ENCODE results near the gene MAML2. TPM values are rescaled to one million over a fixed set of nuclear protein-coding genes. Genes with fewer than 3 reads are reported as not detected.

The MAML2 gene
- total RNA-seq, 2 experiments from 2014 or later = 14.7 to 15.5 TPM

- H3K27ac Mint-ChIP-seq = peak overlapping the region; percentile 58
- no peak for ATAC-seq
- peaks cover 60% of the 10 kb centered on the region for H3K4me1 Mint-ChIP-seq (ENCODE audit: low read depth)
- H3K9me3 Mint-ChIP-seq (ENCODE audit: insufficient read depth) = no peaks in the 10 kb centered on the region
- ChIA-PET CTCF (interaction anchor here (0.7 to 11.2 kb wide), 3 partner anchors 9 to 38 kb away, joined by 3 to 69 read pairs (median 4); partner anchors contain the start of gene MAML2), POLR2A (interaction anchor here (1.2 kb wide), 1 partner anchor 24 kb away, joined by 5 read pairs; no protein-coding TSS in a partner anchor)
- H3K4me3 Mint-ChIP-seq = no peak overlapping the region
- H3K27me3 Mint-ChIP-seq (ENCODE audit: low read depth) = no peaks in the 10 kb centered on the region
- no peak for DNase-seq
- peaks cover 60% of the 10 kb centered on the region for H3K36me3 Mint-ChIP-seq (ENCODE audit: low read depth)
These were observed 25.4 kb downstream of the MAML2 start for GRCh38 chr11:96317571-96317970.

GRCh38 chr11:96316869-96317268 lies 26.1 kb downstream of the MAML2 start:
- ATAC-seq (no peak), DNase-seq (no peak)
- Mint-ChIP-seq H3K36me3 (ENCODE audit: low read depth) (peaks cover 59% of the 10 kb centered on the region), H3K4me1 (ENCODE audit: low read depth) (peaks cover 61% of the 10 kb centered on the region), H3K27me3 (ENCODE audit: low read depth) (no peaks in the 10 kb centered on the region), H3K4me3 (no peak overlapping the region), H3K27ac (no peak overlapping the region), H3K9me3 (ENCODE audit: insufficient read depth) (no peaks in the 10 kb centered on the region)
- ChIA-PET POLR2A (interaction anchor here (1.2 kb wide), 1 partner anchor 24 kb away, joined by 5 read pairs; no protein-coding TSS in a partner anchor), CTCF (interaction anchor here (0.7 to 11.2 kb wide), 2 partner anchors 8 to 25 kb away, joined by 4 to 69 read pairs; partner anchors contain the start of gene MAML2)

- Mint-ChIP-seq H3K36me3 (ENCODE audit: low read depth) (peaks cover 60% of the 10 kb centered on the region), H3K27ac (no peak overlapping the region), H3K27me3 (ENCODE audit: low read depth) (no peaks in the 10 kb centered on the region), H3K4me3 (no peak overlapping the region), H3K9me3 (ENCODE audit: insufficient read depth) (no peaks in the 10 kb centered on the region), H3K4me1 (ENCODE audit: low read depth) (peaks cover 60% of the 10 kb centered on the region)
- DNase-seq (no peak), ATAC-seq (no peak)
- ChIA-PET CTCF (interaction anchor here (11.0 kb wide), 1 partner anchor 24 kb away, joined by 171 read pairs; the partner anchor contains the start of gene MAML2), POLR2A (interaction anchor here (0.9 to 1.0 kb wide), 2 partner anchors 17 to 24 kb away, joined by 5 read pairs; no protein-coding TSS in a partner anchor)
These were observed 27.5 kb downstream of the MAML2 start for GRCh38 chr11:96315476-96315875.

- H3K4me1 Mint-ChIP-seq (ENCODE audit: low read depth) = peaks cover 58% of the 10 kb centered on the region
- peak overlapping the region; percentile 26 for H3K4me3 Mint-ChIP-seq
- no peaks in the 10 kb centered on the region for H3K27me3 Mint-ChIP-seq (ENCODE audit: low read depth)
- peak overlapping the region; percentile 66 for H3K27ac Mint-ChIP-seq
- ATAC-seq = no peak
- H3K36me3 Mint-ChIP-seq (ENCODE audit: low read depth) = peaks cover 53% of the 10 kb centered on the region
- H3K9me3 Mint-ChIP-seq (ENCODE audit: insufficient read depth) = no peaks in the 10 kb centered on the region
- ChIA-PET CTCF (interaction anchor here (1.0 to 11.0 kb wide), 3 partner anchors 14 to 76 kb away, joined by 3 to 171 read pairs (median 3); partner anchors contain the start of gene MAML2), POLR2A (interaction anchor here (0.7 to 0.9 kb wide), 2 partner anchors 25 to 156 kb away, joined by 3 to 5 read pairs; no protein-coding TSS in a partner anchor)
- DNase-seq = peak; percentile 32
These were observed 28.5 kb downstream of the MAML2 start for GRCh38 chr11:96314326-96315020.

GRCh38 chr11:96313163-96313562 lies 29.8 kb downstream of the MAML2 start:
- ChIA-PET CTCF (interaction anchor here (1.0 to 11.0 kb wide), 2 partner anchors 26 to 74 kb away, joined by 3 to 171 read pairs; partner anchors contain the start of gene MAML2), POLR2A (no interaction called here)
- peaks cover 47% of the 10 kb centered on the region for H3K36me3 Mint-ChIP-seq (ENCODE audit: low read depth)
- ATAC-seq = no peak
- no peaks in the 10 kb centered on the region for H3K27me3 Mint-ChIP-seq (ENCODE audit: low read depth)
- no peak overlapping the region for H3K4me3 Mint-ChIP-seq
- no peaks in the 10 kb centered on the region for H3K9me3 Mint-ChIP-seq (ENCODE audit: insufficient read depth)
- peaks cover 55% of the 10 kb centered on the region for H3K4me1 Mint-ChIP-seq (ENCODE audit: low read depth)
- no peak for DNase-seq
- H3K27ac Mint-ChIP-seq = peak overlapping the region; percentile 45

- H3K27ac Mint-ChIP-seq = no peak overlapping the region
- no peak for ATAC-seq
- peaks cover 62% of the 10 kb centered on the region for H3K4me1 Mint-ChIP-seq (ENCODE audit: low read depth)
- DNase-seq = no peak
- no peaks in the 10 kb centered on the region for H3K27me3 Mint-ChIP-seq (ENCODE audit: low read depth)
- H3K36me3 Mint-ChIP-seq (ENCODE audit: low read depth) = peaks cover 37% of the 10 kb centered on the region
- CTCF ChIA-PET = interaction anchor here (0.6 to 11.0 kb wide), 4 partner anchors 13 to 218 kb away, joined by 3 to 171 read pairs (median 4); partner anchors contain the start of gene MAML2
- no peaks in the 10 kb centered on the region for H3K9me3 Mint-ChIP-seq (ENCODE audit: insufficient read depth)
- POLR2A ChIA-PET = interaction anchor here (1.4 kb wide), 2 partner anchors 24 to 30 kb away, joined by 3 read pairs; no protein-coding TSS in a partner anchor
- no peak overlapping the region for H3K4me3 Mint-ChIP-seq
These were observed 31.9 kb downstream of the MAML2 start for GRCh38 chr11:96311120-96311568.

- H3K27me3 Mint-ChIP-seq (ENCODE audit: low read depth) = no peaks in the 10 kb centered on the region
- H3K9me3 Mint-ChIP-seq (ENCODE audit: insufficient read depth) = no peaks in the 10 kb centered on the region
- no peak overlapping the region for H3K27ac Mint-ChIP-seq
- ChIA-PET CTCF (interaction anchor here (1.0 to 11.0 kb wide), 5 partner anchors 12 to 255 kb away, joined by 3 to 171 read pairs (median 4); partner anchors contain the start of gene MAML2), POLR2A (interaction anchor here (1.4 kb wide), 1 partner anchor 31 kb away, joined by 3 read pairs; no protein-coding TSS in a partner anchor)
- ATAC-seq = no peak
- H3K36me3 Mint-ChIP-seq (ENCODE audit: low read depth) = peaks cover 31% of the 10 kb centered on the region
- no peak overlapping the region for H3K4me3 Mint-ChIP-seq
- no peak for DNase-seq
- H3K4me1 Mint-ChIP-seq (ENCODE audit: low read depth) = peaks cover 55% of the 10 kb centered on the region
These were observed 32.8 kb downstream of the MAML2 start for GRCh38 chr11:96310236-96310635.

GRCh38 chr11:96309643-96310017 lies 33.4 kb downstream of the MAML2 start:
- H3K27ac Mint-ChIP-seq = no peak overlapping the region
- H3K9me3 Mint-ChIP-seq (ENCODE audit: insufficient read depth) = no peaks in the 10 kb centered on the region
- ATAC-seq (no peak), DNase-seq (no peak)
- peaks cover 50% of the 10 kb centered on the region for H3K4me1 Mint-ChIP-seq (ENCODE audit: low read depth)
- ChIA-PET POLR2A (no interaction called here), CTCF (interaction anchor here (1.0 to 11.0 kb wide), 5 partner anchors 30 to 254 kb away, joined by 3 to 171 read pairs (median 4); partner anchors contain the start of gene MAML2)
- no peaks in the 10 kb centered on the region for H3K27me3 Mint-ChIP-seq (ENCODE audit: low read depth)
- peaks cover 27% of the 10 kb centered on the region for H3K36me3 Mint-ChIP-seq (ENCODE audit: low read depth)
- H3K4me3 Mint-ChIP-seq = no peak overlapping the region

GRCh38 chr11:96309016-96309642 lies 33.9 kb downstream of the MAML2 start:
- Mint-ChIP-seq H3K4me1 (ENCODE audit: low read depth) (peaks cover 48% of the 10 kb centered on the region), H3K9me3 (ENCODE audit: insufficient read depth) (no peaks in the 10 kb centered on the region), H3K4me3 (no peak overlapping the region), H3K36me3 (ENCODE audit: low read depth) (peaks cover 23% of the 10 kb centered on the region), H3K27me3 (ENCODE audit: low read depth) (no peaks in the 10 kb centered on the region), H3K27ac (no peak overlapping the region)
- DNase-seq = no peak
- POLR2A ChIA-PET = no interaction called here
- CTCF ChIA-PET = interaction anchor here (1.0 to 11.0 kb wide), 6 partner anchors 8 to 254 kb away, joined by 3 to 171 read pairs (median 4); partner anchors contain the start of gene MAML2
- no peak for ATAC-seq

- Mint-ChIP-seq H3K27ac (peak overlapping the region; percentile 69), H3K36me3 (ENCODE audit: low read depth) (peaks cover 20% of the 10 kb centered on the region), H3K4me3 (peak overlapping the region; percentile 49), H3K9me3 (ENCODE audit: insufficient read depth) (no peaks in the 10 kb centered on the region), H3K27me3 (ENCODE audit: low read depth) (no peaks in the 10 kb centered on the region), H3K4me1 (ENCODE audit: low read depth) (peaks cover 44% of the 10 kb centered on the region)
- ChIA-PET POLR2A (interaction anchor here (0.6 to 1.2 kb wide), 2 partner anchors 152 to 1815 kb away, joined by 3 to 4 read pairs; no protein-coding TSS in a partner anchor), CTCF (interaction anchor here (1.0 to 11.0 kb wide), 4 partner anchors 10 to 40 kb away, joined by 3 to 171 read pairs (median 6); partner anchors contain the start of gene MAML2)
- ATAC-seq = no peak
- no peak for DNase-seq
These were observed 35.2 kb downstream of the MAML2 start for GRCh38 chr11:96307776-96308140.

Measured in activated CD8-positive, alpha-beta T cell treated with anti-CD3 and anti-CD28 coated beads, Interleukin-2, amount 10 ng/mL, durations not matched to agents 7 days and 5 days (primary cell).